HG03439 (cell line): ENCODE results near the gene NXPH1.

Experiments
- ATAC-seq: cut with Tn5 transposase; IDR thresholded peaks from one replicate; pipeline ENCODE4 v1.9.1; 2021; ENCODE audit warnings: mild to moderate bottlenecking, moderate library complexity; ENCODE audit not compliant: unreplicated experiment

The NXPH1 gene

GRCh38 chr7:8433477-8434289 is at the start of gene NXPH1:
NXPH1 (plus strand) TSS chr7:8433609.
- ATAC-seq = no peak

DNA sequence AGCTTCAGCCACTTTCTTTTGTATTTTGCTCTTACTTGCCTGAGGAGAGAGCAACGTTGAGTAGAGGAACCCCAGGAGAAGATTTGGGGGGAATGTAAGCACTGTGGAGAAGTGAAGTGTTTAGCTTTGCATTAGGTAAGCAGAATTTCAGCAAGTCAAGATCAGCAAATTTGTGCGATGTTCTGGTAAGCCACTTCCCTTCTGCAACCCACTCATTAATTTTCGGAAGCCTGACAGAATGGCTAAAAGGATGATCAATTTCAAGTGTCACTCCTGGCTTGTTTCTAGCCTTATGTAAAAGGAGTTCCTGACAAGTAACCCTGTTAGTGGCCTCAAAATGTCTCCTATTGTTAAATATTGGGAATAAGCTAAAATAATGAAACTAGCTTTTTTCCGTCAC is 48.5 kb upstream of the NXPH1 start:
- no peak for ATAC-seq

DNA sequence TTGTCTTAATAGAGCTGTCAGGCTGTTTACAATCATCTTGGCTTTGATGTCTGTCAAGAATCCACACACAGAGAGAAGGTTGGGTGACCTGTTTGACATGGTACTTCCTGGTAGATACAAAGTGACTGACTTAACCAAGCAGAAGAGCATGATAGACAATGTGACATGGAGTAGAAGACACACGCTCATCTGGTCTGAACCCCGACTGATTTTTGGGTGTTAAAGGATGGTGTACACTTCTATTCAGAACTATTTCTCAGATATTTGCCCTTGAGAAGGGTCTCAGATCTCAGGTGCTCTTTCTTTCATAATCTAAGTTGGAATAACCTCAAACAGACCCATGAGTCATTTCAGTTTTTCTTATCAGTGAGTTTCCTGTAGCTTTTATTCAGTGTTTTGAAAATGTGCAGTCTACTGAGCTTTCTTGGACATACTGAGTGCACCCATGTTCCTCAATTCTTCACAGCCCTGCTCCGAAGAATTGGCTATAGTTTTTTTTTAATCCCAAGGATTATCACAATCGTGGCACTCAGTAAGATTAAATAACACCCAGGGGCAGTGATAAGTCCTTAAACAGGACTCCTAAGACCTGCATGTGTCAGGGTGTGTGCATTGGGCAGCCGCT is 46.4 kb upstream of the NXPH1 start:
- ATAC-seq = peak; percentile 80

- ATAC-seq = peak; percentile 55
Observed at GRCh38 chr7:8387551-8388256, 45.7 kb upstream of the NXPH1 start.

DNA sequence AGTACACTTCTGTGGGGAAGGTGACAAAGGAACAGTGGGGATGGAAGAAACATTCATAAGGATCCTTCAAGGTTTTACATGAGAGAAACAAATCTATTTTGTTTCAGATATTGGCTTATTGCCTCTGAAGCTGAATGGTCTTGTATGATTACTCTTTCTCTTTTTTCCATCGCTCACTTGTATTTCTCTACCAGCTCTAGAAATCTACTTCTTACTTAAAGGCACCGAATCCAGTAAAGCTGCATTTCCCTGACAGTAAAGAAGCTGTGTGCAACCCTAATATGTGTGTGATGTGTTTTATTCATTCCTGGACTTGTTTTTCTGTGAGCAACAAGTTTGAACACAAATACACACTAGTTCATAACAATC is 45.2 kb upstream of the NXPH1 start:
- no peak for ATAC-seq

DNA sequence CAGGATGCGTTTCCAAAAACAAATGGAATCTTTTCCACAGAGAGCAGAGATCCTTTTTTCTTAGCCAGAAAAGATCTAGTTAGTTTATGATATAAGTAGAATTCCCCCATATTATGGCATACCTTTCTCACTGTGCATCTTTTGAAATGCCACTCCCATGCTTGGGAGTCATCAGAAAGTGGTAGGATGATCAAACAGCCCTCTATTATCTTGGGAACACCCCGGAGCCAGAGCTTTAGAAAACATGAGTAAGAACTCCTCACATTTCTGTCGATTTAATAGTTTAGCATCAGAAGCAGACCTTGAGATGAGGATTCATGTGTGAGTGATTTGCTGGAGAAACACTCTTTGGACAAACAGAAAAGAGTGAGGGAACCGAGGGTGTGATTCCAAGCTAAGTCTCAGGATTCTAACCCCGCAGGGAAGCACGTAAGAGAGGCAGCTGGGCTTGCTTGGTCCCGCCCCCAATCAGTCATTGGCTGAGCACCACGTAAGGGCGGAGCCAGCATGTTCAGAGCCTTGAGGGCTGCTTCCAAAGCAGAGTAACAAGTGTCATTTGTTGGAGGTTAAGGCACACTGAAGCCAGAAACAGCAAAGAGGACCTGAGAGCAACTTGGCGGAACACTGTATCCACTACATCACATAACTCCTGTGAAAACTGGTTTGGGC is 43.7 kb upstream of the NXPH1 start:
- ATAC-seq = no peak

DNA sequence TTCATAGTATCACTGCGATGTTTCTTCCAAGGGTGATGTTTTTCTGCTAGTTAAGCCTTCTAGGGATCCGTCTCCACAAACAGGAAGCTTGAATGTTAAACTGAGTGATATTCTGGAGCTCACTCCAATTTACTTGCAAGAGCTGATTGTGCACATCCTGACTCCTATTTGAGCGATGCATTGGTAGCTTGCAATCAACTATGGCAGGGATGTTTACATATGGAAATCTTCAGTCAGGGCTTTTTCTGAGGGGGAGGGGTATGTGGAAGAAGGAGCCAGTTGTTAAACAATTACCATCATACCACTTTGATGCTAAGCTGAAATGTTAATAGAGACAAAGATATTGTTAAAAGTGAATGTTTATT is 43.2 kb upstream of the NXPH1 start:
- no peak for ATAC-seq

- no peak for ATAC-seq
Observed at GRCh38 chr7:8391353-8392062, 41.9 kb upstream of the NXPH1 start.

DNA sequence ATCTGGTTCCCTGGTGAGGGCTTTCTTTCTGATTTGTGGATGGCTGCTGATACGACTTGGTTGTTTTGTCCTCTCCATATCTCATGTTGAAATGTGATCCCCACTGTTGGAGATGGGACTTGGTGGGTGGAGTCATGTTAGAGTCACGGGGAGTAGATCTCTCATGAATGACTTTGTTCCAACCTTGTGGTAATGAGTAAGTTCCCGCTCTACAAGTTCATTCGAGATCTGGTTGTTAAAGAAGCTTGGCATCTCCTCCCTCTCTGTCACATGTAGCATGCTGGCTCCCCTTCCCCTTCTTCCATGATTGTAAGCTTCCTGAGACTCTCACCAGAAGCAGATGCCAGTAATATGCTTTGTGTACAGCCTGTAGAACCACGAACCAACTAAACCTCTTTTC is 37.1 kb upstream of the NXPH1 start:
- ATAC-seq = no peak

- ATAC-seq = no peak
Observed at GRCh38 chr7:8408871-8409270, 24.5 kb upstream of the NXPH1 start.

DNA sequence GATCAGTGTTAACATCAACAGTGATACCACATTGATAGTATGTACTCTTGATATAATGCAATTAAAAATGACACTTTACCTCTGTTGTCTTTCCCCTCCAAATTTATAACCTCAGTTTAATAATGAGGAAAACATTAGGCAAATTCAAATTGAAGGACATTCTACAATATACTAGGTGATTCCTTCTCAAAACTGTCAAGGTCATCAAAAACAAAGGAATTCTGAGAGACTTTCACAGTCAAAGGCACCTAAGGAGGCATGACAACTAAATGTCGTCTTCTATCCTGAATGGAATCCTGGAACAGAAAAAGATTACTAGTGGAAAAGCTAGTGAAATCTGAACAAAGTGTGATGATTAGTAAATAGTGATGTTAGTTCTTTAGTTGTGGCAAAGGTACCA is 22.3 kb upstream of the NXPH1 start:
- ATAC-seq = no peak

GRCh38 chr7:8413600-8413999 is 19.8 kb upstream of the NXPH1 start:
- no peak for ATAC-seq

DNA sequence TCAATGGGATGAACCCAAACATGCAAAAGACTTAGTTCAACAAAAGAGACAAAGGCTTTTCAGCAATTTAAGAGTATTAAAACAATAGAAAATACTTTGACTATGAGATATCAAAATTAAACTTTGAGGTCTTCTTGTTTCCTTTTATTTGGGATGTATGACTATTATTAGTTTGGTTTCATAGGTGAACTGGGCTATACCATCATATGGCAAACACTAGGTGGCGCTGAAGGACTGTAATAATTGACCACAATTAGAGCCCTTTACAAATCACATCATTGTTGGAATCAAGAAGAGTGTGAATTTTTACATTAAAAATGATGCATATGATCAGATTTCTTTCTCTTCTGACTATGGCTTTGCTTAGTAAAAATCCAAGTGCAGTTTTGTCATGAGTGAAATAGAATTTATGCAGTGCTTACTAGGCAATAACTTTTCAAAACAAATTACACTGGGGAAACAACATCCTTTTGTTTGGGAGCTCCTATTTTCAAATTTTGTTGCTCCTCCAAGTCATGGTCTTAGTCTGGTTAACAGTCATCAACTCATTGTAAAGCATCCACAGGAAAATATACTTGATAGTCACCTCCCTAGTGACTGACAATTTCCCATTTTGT is 14.7 kb upstream of the NXPH1 start:
- peak; percentile 92 for ATAC-seq

GRCh38 chr7:8422177-8422576 is 11.2 kb upstream of the NXPH1 start:
- ATAC-seq = no peak

GRCh38 chr7:8423057-8423456 is 10.4 kb upstream of the NXPH1 start:
- no peak for ATAC-seq

GRCh38 chr7:8425223-8425622 is 8.2 kb upstream of the NXPH1 start:
- ATAC-seq = no peak

GRCh38 chr7:8430643-8431042 is 2.8 kb upstream of the NXPH1 start:
- no peak for ATAC-seq

DNA sequence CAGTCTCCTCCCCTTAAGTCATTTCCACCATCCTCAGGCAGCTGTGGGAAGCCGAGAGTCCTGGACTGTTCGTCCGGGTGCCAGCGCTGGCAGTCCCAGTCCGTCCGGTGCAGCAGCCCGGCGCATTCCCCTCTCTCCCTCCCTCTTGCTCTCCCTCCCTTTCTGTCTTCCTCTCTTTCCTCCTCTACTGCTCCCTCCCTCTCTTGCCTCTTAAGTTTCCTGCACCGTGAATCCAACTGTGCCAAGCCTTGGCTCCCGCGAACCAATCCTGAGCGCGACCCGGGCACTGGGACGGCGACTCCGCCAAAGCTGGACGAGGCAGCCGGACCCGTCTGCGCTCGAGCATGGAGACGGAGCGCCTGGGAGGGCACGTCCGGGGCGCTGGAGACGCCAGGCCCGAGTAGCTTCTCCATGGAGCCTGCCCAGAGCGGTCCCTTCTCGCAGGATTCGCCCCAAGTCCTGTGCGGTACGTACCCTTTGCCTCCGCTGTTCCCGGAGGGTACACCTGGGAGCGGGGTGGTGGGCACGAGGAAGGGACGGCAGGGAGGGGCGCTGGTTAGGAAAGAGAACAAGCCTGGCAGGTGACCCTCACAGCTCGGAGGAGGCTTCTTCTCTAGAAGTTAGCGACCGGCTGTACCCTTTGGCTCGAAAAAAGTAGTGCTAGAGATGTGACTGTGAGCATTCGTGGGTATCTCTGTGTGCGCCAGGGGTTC is 1.0 kb downstream of the NXPH1 start:
- ATAC-seq = no peak

GRCh38 chr7:8435095-8435494 is 1.7 kb downstream of the NXPH1 start:
- ATAC-seq = no peak
